ENCODE data around the gene SUSD1.
"Not testable (repeated sequence)": the region's sequence is repeated elsewhere in the genome, so short reads cannot be mapped to it uniquely, and the experiment has no call there.

The SUSD1 gene

GRCh38 chr9:112128399-112128798, 46.7 kb downstream of the SUSD1 start:
- DNase-seq: not testable (repeated sequence)

GRCh38 chr9:112127281-112127680, 47.8 kb downstream of the SUSD1 start:
- DNase-seq: no peak

GRCh38 chr9:112125951-112126388, 49.1 kb downstream of the SUSD1 start:
- no peak for DNase-seq

- DNase-seq: no peak
These were observed 50.9 kb downstream of the SUSD1 start for GRCh38 chr9:112124156-112124555.

- DNase-seq: no peak
These were observed 53.5 kb downstream of the SUSD1 start for GRCh38 chr9:112121633-112122032.

- DNase-seq: no peak
These were observed 54.6 kb downstream of the SUSD1 start for GRCh38 chr9:112120439-112120925.

- no peak for DNase-seq
These were observed 55.1 kb downstream of the SUSD1 start for GRCh38 chr9:112120030-112120341.

DNA sequence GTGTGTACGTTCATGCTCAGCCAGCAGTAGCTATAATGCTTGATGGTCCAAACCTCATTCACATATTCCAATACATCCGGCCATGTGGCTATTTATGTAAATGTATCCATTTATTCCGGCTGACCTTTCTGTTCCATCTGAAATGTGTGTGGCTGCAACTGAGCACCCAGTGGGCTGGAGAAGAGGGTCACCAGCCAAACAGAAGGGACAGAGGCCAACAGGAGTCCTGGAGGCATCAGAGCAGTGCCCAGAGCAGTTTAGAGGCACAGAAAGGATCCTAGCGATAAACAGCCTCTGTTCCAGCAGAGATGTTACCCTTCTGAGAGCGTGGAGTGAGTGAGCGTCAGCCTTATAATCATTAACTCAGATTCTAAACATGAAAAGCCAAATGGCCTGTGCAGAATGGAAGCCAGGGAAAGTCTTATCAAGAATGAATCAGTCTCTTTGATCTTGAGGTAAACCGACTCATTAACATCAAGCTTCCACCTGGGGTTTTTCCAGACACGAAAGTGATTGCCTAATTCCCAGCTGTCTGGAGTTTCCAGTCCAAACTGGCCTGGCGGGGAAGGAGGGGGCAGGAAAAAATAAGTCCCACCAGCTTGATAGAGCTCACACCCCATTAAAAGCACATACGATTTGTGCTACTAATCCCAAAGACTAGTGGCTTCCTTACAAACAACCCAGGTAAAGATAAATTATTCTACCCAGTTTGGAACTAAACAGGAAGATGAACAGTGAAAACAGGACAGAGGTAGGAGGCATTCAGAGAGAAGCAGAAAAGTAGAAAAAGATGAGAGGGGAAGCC, 55.7 kb downstream of the SUSD1 start:
- no peak for DNase-seq

DNA sequence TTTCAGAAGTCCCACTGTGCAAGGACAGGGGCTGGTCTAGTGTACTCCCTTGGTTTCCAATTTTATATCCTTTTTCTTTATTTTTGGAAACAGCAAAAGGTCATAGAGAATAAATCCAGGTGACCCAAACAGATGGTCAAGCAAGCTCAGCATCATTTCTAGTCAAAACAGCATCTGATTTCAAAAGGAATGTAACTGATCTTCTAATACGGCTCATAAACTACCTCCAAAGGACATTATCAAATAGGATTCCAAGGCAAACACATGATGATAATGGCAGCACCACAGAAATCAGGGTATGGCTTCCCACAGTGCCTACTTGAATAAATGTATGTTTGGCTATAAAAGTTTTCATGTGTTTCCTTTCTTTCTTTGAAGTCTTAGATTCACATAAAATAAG, 57.1 kb downstream of the SUSD1 start:
- DNase-seq: no peak

- no peak for DNase-seq
These were observed 58.9 kb downstream of the SUSD1 start for GRCh38 chr9:112115970-112116753.

DNA sequence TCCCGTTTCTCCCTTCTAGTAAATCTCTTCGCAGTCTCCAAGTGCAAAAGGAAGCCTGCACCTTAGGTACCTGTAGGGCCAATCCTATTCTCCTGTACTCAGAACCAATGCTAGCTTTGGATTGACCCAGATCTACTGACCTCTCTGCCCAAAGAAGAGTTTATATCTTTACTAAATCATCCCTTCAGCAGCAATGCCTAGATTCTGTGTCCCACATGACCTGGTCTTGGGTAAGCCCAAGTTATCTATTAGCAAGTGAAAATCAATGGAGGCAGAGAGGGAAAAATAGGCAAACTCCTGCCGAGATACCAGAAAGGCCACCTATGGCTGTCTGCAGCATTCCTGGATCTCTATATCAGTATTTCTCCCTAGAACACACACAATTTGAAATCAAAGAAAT, 60.0 kb downstream of the SUSD1 start:
- no peak for DNase-seq

DNA sequence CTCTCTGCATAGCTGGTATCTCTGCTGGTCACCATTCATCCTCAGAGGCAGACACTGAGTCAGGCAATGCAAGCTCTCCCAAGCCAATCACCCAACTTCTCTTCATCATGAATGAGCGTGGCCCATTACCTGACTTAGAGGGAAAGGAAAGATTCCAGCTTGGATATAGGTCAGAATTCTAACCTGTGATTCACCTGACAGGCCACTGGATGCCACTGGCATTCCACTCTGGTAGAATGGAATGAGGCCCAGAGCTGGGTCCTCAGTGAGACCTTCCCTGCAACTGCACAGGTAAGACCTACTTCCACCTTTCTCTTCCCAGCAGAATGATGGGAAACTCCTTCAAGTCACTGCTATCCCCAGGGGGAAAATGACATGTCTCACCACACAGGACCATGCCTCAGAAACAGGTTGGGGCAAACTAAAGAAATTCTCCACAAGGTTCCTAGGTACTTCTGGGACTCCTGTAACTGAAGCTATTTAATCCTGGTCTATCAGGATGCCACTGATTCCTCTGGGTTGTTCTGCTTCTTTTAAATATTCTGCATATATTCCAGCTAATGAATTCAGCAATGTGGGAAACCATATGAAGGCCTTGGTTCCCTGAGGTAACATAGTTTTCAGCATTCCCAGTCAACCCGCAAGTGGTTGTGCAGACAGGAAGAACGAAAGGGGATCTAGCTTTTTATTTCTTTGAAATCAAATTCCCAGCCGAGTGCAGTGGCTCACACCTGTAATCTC, 62.0 kb downstream of the SUSD1 start:
- DNase-seq: peak; percentile 5

DNA sequence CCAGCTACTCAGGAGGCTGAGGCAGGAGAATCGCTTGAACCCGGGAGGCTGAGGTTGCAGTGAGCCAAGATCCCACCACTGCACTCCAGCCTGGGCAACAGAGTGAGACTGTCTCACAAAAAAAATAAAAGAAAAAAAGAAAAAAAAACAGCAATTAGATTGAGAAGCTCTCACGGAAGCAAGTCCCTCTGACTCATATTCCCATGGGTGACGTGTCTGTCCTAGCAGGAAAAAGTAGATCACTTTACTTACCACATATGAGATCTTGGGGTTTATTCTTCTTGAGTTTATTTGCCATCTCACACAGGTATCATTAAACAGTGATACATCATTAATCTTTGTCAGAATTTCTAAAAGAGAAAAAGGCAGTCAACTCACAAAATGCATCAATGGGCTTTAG, 62.6 kb downstream of the SUSD1 start:
- DNase-seq: no peak

DNA sequence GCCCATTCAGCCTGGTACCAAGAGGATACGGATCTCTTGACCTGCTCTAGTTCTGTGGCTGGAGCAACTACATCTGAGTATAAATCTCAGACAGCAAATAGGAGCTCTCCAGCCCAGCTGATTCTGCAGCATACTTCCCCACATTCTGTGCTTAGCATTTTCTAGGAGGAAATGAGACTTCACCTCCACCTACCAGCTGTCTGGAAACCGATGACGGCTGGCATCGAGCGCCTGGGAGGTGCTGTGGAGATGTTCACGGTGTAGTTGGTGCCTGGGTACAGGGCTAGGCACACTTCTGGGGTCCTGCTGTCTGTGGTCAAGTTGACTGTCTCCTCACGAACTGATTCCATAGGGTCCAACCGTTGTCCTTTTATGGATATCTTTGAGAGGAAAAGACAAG, 63.6 kb downstream of the SUSD1 start:
- no peak for DNase-seq

GRCh38 chr9:112110777-112111113, 64.4 kb downstream of the SUSD1 start:
- DNase-seq: no peak

DNA sequence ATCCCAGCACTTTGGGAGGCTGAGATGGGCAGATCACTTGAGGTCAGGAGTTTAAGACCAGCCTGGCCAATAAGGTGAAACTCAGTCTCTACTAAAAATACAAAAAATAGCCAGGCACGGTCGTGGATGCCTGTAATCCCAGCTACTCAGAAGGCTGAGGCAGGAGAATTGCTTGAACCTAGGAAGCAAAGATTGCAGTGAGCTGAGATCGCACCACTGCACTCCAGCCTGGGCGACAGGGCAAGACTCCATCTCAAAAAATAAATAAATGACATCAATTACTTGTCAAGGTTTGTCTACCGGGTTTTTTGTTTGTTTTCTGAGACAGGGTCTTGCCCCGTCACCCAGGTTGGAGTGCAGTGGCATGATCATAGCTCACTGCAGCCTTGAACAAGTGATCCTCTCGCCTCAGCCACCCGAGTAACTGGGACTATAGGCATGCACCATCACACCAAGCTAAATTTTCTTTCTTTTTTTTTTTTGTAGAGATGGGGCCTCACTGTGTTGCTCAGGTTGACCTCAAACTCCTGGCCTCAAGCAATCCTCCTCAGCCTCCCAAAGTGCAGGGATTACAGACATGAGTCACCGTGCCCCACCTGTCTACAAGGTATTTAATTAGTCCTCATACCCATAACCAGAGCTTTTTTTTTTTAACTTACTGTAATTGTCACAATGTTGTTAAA, 64.9 kb downstream of the SUSD1 start:
- no peak for DNase-seq

DNA sequence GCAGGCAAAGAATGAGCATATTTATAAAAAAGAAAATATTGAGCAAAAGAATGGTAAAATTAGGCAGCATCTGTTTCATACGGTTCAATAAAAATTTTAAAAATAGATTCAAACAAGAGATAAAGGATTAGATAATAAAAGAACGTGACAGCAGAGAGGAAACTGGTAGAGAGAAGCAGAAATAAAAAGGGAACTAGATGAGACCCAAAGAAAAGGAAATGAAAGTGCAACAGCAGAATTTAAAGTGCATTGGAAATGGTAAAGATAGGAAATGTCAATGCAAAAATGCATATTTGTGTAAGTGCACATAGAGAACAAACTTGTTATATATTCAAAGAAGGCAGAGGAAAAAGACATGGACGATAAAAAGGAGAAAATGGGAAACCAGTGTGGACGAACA, 70.2 kb downstream of the SUSD1 start:
- no peak for DNase-seq

GRCh38 chr9:112104401-112104800, 70.7 kb downstream of the SUSD1 start:
- DNase-seq: no peak

GRCh38 chr9:112103405-112103804, 71.7 kb downstream of the SUSD1 start:
- no peak for DNase-seq

DNA sequence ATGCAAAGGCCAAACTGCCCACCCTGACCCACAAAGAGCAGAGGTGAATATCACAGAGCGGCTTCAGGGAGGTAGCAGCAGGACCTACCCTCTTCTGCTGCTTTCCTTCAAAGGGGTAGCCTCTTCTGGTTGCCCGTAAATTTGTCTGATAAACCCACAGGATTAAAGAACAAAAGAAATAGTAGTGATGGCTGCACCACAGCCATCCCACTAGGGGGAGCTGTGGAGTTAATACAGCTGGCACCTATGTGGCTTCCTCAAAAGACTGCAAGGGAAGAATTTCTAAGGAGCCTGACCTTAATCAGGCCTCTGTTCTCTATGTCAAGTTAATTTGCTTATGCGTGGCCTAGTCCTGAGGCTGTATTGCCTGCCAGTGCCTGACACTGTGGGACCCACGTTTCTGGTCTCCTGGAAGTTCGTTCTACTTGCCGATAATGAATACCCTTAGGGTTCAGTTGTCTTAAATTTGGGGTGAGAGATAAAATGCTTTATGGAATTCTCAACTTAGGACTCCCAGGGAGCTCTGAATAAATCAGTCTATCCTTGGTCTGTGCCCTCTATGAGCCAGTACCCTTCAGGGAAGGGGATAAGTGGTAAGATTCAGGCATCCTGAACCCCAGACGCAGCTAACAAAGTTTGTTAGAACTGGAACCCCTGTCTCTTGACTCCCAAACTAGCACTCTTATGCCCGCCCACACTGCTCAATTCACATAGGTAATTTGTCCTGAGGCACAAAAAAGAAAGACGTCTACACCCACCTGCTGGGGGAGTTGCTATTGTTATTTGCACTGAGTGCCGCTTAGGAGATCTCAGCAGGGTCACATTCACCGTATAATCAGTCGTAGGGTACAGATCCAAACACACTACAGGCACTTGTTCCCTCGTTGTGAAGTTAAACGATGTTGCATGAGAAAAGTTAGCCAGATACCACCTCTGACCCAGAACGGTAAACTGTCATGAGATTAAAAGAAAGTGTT, 77.1 kb downstream of the SUSD1 start:
- peak; percentile 50 for DNase-seq

DNA sequence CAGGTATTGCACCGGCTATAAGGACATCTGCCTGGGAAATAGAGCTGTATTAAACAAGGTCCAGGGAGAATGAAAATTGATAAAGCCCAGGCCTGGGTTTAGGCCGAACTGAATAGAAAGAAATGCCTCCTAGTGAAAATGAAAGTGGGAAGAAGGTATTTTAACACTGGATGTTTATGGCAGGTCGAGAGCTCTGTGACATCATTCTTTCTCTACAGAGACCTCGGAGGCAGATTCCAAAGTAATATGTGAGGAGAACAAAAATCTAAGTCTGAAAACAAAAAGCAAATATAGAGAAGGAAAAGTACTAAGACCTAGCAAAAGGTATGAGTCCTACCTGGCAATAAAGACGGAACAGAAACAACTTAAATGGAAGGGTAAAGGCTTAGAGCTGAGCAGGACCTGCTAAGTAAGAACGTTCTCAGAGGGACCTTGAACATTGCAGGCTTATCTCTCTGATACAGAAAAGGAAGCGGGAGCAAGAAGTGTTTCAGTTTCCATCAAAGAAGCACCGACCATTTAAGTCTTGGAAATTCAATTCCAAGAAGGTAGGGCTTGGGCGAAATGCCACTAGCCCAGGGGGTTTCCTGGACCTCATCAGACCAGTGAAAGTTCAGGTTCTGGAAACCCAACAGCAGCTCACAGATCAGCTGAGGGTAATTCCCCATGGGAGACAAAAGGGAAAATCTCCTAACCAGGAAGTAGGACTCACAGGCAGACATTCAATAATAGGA, 80.0 kb downstream of the SUSD1 start:
- DNase-seq: no peak

Measured in stimulated activated CD4-positive, alpha-beta T cell treated with anti-CD3 and anti-CD28 coated beads, Interleukin-12 subunit alpha, Interleukin-12 subunit beta, amount 100 ng/mL, for 4 hours (primary cell).